ENCODE results near the gene RHOH. TPM values are rescaled to one million over a fixed set of nuclear protein-coding genes. Genes with fewer than 3 reads are reported as not detected.

Gene RHOH
- total RNA-seq, 1 donor from 2014 or later, result 0.78 TPM

DNA sequence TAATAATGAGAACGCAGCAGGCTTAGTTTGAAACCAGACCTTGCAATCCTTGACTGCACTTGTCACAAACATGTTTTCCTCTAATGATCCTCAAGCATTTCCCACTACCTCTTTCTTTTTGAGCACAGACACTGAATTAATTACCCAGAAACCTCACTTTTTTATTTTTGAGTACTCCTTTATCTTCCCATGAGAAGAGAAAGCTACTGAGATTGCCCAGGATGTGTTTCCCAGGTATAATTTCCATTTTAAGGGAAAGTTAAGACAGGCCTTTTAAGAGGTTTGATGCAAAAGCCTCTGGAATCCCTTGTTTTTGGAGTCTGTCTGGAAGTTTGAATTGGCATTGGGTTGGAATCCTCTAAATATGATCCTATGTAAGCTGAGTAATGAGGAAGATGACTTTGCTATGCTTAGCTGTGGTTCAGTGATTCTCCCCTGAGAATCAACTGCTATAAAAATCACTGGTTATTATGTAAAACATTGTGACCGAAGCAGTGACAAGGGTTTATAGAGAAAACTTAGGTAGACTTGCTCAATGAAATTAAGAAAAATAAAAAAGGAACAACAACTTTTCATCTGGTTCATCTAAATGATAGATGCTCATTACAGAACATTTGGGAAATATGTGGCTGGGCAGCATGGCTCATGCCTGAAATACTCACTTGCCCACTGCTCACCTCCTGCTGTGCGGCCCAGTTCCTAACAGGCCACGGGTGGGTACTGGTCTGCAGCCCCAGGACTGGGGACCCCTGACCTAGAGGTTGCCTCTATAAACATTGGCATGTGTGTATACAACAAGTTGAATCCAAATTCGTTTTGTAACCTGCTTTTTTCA, 10.8 kb upstream of the RHOH start:
- DNase-seq (ENCODE audit: low spot score), result no peak

GRCh38 chr4:40186665-40187014, 10.2 kb upstream of the RHOH start:
- DNase-seq (ENCODE audit: low spot score), result no peak
- intact Hi-C loops (cut with DNase I), result no loop called here

More for the DNA sequence above, 10.8 kb upstream of the RHOH start:
- intact Hi-C loops (cut with DNase I), result no loop called here

GRCh38 chr4:40187386-40187906, 9.4 kb upstream of the RHOH start:
- intact Hi-C loops (cut with DNase I), result no loop called here
- no peak for DNase-seq (ENCODE audit: low spot score)

- DNase-seq (ENCODE audit: low spot score), result no peak
- intact Hi-C loops (cut with DNase I), result no loop called here
Observed at GRCh38 chr4:40190019-40190418, 6.8 kb upstream of the RHOH start.

DNA sequence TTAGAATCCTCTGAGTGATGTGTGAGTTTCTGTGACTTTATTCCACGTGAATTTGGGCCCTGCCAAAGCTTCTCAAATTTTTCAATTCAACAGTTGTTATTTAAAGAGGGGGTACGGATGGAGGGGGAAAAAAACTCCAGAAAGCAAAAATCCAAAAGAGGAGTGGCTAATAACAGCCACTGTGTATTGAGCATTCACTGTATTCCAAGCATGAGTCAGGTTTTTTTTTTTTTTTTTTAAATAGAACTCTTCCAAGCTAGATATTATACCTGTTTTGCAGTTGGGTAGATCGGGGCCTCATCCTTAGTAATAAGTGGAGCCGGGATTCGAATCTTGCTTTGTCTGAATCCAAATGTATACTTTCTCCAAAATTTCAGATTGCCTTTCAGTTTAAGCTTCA, 6.4 kb upstream of the RHOH start:
- no peak for DNase-seq (ENCODE audit: low spot score)
- intact Hi-C loops (cut with DNase I), result no loop called here

GRCh38 chr4:40190880-40191815, 5.7 kb upstream of the RHOH start:
- intact Hi-C loops (cut with DNase I), result no loop called here
- DNase-seq (ENCODE audit: low spot score), result no peak

DNA sequence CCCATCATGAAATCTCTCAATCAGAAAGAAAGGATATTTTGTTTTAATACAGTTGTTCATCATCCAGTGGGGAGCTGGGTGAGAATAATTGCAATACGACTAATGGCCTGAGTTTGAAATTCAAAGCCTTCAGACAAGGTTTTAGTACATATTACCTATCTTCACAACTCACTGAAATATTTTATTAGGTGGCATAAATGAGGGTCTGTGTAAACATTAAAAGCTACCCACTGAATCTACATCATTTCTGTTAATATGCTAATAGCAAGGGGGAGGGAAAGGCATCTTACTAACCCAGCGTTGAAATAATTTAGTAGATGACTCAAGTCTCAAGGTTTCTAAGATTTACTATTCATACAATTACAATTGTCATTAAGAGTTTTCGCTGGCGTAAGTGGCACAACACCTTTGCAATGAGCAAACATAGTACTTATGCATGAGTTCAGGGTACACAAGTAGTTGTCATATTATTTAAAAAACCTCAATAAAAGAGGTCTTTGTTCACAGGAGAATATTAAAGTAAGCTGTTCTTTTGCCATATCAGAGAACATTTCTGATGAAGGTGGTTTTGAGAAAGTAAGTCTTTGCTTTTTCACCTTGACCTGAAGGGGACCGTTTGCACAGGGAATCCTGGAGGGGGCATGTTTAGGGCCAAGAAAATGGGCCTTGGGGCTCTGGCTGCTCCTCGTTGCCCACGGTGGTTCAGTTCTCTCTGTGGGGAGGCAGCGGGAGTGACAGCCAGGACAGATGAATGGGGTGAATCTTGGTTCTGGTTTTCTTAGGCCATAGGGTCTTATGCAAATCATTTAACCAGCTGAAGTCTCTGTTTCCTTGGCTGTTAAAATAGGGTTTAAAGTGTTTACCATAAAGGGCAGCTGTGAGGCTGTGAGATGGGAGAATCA, 4.5 kb upstream of the RHOH start:
- intact Hi-C loops (cut with DNase I), result no loop called here
- DNase-seq (ENCODE audit: low spot score), result no peak

GRCh38 chr4:40193016-40193571, 3.7 kb upstream of the RHOH start:
- intact Hi-C loops (cut with DNase I), result no loop called here
- no peak for DNase-seq (ENCODE audit: low spot score)

DNA sequence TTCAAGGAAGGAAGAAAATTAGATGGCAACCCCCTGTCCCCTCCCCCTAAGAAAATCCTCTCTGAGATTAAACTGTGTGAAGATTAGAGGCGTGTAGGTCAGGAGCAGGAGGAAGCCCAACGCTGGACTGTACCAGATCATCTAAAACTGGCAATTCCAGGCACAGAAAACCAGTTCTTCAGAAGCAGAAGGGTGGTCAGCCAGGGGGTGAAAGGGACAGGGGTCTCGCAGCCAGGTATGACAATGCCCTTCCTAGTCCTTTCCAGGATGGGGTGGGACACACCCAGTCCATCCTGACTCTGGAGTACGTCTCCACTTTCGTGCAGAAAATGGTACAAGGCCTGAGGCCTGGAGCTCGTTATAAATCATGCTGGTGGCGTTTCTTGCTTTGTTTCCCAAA, 3.3 kb upstream of the RHOH start:
- no peak for DNase-seq (ENCODE audit: low spot score)
- intact Hi-C loops (cut with DNase I), result no loop called here

GRCh38 chr4:40194602-40195161, 2.1 kb upstream of the RHOH start:
- no peak for DNase-seq (ENCODE audit: low spot score)
- intact Hi-C loops (cut with DNase I), result no loop called here

- DNase-seq (ENCODE audit: low spot score), result no peak
- intact Hi-C loops (cut with DNase I), result no loop called here
Observed at GRCh38 chr4:40195182-40196177, 1.4 kb upstream of the RHOH start.

DNA sequence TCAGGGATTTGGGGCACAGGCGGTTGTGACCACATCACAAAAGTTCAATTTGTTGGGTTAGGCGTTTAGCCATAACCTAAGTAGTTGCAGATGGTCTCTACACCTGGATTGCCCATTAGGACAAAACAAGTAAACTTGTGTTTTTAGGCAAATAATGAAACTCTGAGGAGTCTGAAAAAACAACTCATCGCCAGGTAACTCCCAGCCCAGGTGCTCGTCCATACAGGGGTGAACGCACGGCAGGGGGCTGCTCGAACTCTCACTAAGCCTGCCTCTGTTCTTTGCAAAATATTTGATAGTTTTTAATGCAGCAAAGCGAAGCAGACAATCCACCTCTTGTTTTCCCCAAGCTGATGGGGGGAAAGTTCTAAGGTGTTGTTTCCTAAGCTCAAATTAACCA, 559 bp upstream of the RHOH start:
- no peak for DNase-seq (ENCODE audit: low spot score)
- intact Hi-C loops (cut with DNase I), result no loop called here

- no peak for DNase-seq (ENCODE audit: low spot score)
- intact Hi-C loops (cut with DNase I), result no loop called here
Observed at GRCh38 chr4:40197879-40198689, 1.3 kb downstream of the RHOH start.

DNA sequence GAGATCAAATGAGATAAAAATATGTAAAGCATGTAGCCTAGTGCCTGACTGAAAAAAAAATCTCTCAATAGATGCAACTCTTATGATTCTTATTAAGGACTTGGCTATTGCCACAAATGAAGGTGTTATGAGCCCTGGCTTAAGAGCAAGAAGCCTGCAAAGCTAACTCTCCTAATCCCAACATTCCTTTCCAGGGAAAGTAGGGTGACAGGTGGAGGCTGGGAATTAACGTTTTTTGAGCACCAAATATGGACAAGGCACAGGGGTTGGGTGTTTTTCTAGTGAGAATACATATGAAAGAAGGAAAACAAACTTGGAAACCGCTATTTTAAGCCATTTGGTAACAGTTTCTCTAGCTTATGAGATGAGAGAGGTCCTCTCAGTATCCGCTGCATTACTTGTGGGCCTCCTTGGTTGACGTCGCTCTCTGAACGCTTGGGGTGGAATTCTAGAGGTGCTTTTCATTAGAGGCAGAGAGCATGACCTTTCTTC, 2.4 kb downstream of the RHOH start:
- intact Hi-C loops (cut with DNase I), result no loop called here
- no peak for DNase-seq (ENCODE audit: low spot score)

GRCh38 chr4:40199999-40200874, 3.4 kb downstream of the RHOH start:
- intact Hi-C loops (cut with DNase I), result no loop called here
- no peak for DNase-seq (ENCODE audit: low spot score)
